HEK293T (cell line): ENCODE measurements around the gene RHEX.

ENCODE experiments used
- CTCF ChIA-PET: fragments of 350-600 bp; formaldehyde crosslinking; extraction: SDS; loops from one replicate; lab custom pipeline; 2021; ENCODE audit warnings: antibody characterized with exemption, inconsistent platforms; lab: Yijun Ruan, JAX
- POLR2A ChIA-PET: fragments of 350-600 bp; formaldehyde crosslinking; extraction: SDS; loops from one replicate; lab custom pipeline; 2020; ENCODE audit warnings: antibody characterized with exemption, inconsistent platforms; lab: Yijun Ruan, JAX
- DNase-seq: peaks from one replicate; pipeline ENCODE4 v3.0.0; 2012; ENCODE audit warnings: mixed read lengths; ENCODE audit errors: extremely low spot score
- ARNT ChIP-seq: fragments of 450-650 bp; IDR thresholded peaks from 2 replicates; pipeline ENCODE4 v1.6.1; 2017; ENCODE audit warnings: mild to moderate bottlenecking
- BHLHE40 ChIP-seq: fragments of 450-650 bp; IDR thresholded peaks from 2 replicates; pipeline ENCODE4 v1.6.1; 2016; ENCODE audit warnings: mild to moderate bottlenecking, moderate library complexity, borderline replicate concordance
- CTBP1 ChIP-seq: fragments of 450-650 bp; IDR thresholded peaks from 2 replicates; pipeline ENCODE4 v1.6.1; 2016; ENCODE audit warnings: borderline replicate concordance
- ELF4 ChIP-seq: fragments of 450-650 bp; IDR thresholded peaks from 2 replicates; pipeline ENCODE4 v1.6.1; 2017; ENCODE audit warnings: antibody characterized with exemption
- FOXA1 ChIP-seq: fragments of 450-650 bp; IDR thresholded peaks from 2 replicates; pipeline ENCODE4 v1.6.1; 2016; ENCODE audit warnings: mild to moderate bottlenecking
- FOXK2 ChIP-seq: fragments of 450-650 bp; IDR thresholded peaks from 2 replicates; pipeline ENCODE4 v1.6.1; 2016; ENCODE audit warnings: mild to moderate bottlenecking
- FOXM1 ChIP-seq: fragments of 450-650 bp; IDR thresholded peaks from 2 replicates; pipeline ENCODE4 v1.6.1; 2017; ENCODE audit warnings: mild to moderate bottlenecking, borderline replicate concordance
- HDGF ChIP-seq: fragments of 450-650 bp; IDR thresholded peaks from 2 replicates; pipeline ENCODE4 v1.6.1; 2017; ENCODE audit warnings: antibody characterized with exemption, borderline replicate concordance
- L3MBTL2 ChIP-seq: fragments of 450-650 bp; conservative IDR thresholded peaks from 2 replicates; pipeline ENCODE4 v1.6.1; 2016; ENCODE audit warnings: mild to moderate bottlenecking
- LEF1 ChIP-seq: fragments of 450-650 bp; IDR thresholded peaks from 2 replicates; pipeline ENCODE4 v1.6.1; 2017; ENCODE audit warnings: mild to moderate bottlenecking, borderline replicate concordance
- NFRKB ChIP-seq: fragments of 450-650 bp; IDR thresholded peaks from 2 replicates; pipeline ENCODE4 v1.6.1; 2016; ENCODE audit warnings: mild to moderate bottlenecking, moderate library complexity
- SP1 ChIP-seq: fragments of 450-650 bp; IDR thresholded peaks from 2 replicates; pipeline ENCODE4 v1.6.1; 2017
- SUZ12 ChIP-seq: fragments of 450-650 bp; IDR thresholded peaks from 2 replicates; pipeline ENCODE4 v1.6.1; 2016; ENCODE audit warnings: mild to moderate bottlenecking
- TARDBP ChIP-seq: fragments of 450-650 bp; IDR thresholded peaks from 2 replicates; pipeline ENCODE4 v1.6.1; 2016
- ZNF384 ChIP-seq: fragments of 450-650 bp; IDR thresholded peaks from 2 replicates; pipeline ENCODE4 v1.6.1; 2016
- TF ChIP-seq, protein P1 (sequence below): fragments of 450-650 bp; IDR thresholded peaks from 2 replicates; pipeline ENCODE4 v1.6.1; 2016

Gene RHEX

DNA sequence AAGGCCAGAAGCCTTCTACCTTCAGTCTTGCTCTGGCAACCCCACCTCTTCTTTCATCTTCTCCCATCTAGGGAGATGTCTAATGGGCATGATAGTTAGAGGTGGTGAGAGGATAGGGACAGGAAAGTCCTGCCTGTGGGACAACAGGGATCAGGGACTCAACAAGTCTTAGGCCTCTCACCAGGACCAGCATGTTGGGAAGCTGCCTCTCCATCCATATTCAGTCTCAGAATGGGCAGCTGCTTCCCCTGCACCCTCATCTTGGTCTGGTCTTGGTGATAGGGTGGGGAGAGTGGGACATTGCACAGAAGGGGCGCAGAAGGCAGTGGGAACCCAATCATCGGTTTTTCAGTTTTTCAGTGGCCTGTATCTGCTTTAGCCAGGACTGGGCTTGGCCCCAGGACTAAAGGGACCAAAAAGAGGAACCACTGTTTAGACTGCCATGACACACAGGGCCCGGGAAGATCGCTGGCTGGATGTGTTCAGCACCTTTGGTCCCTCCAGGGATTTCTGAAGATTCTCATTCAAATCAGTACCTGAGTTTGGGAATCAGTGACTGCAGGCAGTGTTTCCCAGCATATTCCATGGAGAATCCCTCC lies 12.7 kb downstream of the RHEX start:
- no peak for TF ChIP-seq SUZ12
- no peak for TF ChIP-seq BHLHE40
- TF ChIP-seq LEF1 = no peak
- no peak for TF ChIP-seq ELF4
- no peak for TF ChIP-seq CTBP1
- TF ChIP-seq FOXM1 = no peak
- TF ChIP-seq FOXA1 = no peak
- TF ChIP-seq, protein P1, sequence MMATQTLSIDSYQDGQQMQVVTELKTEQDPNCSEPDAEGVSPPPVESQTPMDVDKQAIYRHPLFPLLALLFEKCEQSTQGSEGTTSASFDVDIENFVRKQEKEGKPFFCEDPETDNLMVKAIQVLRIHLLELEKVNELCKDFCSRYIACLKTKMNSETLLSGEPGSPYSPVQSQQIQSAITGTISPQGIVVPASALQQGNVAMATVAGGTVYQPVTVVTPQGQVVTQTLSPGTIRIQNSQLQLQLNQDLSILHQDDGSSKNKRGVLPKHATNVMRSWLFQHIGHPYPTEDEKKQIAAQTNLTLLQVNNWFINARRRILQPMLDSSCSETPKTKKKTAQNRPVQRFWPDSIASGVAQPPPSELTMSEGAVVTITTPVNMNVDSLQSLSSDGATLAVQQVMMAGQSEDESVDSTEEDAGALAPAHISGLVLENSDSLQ = no peak
- no peak for TF ChIP-seq FOXK2
- no peak for TF ChIP-seq ARNT
- no peak for DNase-seq
- ChIA-PET CTCF (no interaction called here), POLR2A (no interaction called here)

DNA sequence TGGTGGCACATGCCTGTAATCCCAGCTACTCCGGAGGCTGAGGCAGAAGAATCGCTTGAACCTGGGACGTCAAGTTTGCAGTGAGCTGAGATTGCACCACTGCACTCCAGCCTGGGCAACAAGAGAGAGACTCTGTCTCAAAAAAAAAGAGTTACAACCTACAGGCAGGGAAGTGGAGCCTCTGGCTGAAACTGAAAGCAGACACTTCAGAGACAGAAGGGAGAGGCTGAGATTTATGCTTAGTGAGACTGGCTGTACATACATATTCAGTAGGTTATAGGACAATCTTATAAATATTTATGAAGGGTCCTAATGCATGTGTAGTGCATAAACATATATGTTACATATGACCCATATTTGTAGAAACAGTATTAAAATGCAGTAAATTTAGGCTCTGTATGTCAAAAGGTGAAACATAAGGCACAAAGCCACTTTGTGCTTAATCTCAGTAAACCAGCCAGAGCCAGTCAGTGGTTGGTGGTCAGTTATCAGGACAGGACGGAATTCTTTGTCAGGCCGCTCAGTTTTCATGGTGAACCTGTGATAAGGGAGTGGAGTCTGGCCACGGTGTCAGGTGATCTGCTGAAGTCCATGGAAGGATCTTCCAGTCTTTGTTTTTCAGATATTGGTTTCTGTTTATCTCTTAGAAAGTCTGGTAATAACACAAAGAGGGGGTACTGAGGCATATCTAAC lies 13.7 kb downstream of the RHEX start:
- CTCF ChIA-PET = no interaction called here
- DNase-seq = no peak
- POLR2A ChIA-PET = no interaction called here
- TF ChIP-seq CTBP1 (no peak), BHLHE40 (no peak), ARNT (no peak), HDGF (no peak), FOXM1 (no peak), LEF1 (no peak), L3MBTL2 (no peak), ZNF384 (no peak), NFRKB (no peak), TARDBP (no peak), SUZ12 (no peak), ELF4 (no peak), SP1 (no peak), FOXK2 (no peak), FOXA1 (no peak)
- TF ChIP-seq, protein P1 = no peak

DNA sequence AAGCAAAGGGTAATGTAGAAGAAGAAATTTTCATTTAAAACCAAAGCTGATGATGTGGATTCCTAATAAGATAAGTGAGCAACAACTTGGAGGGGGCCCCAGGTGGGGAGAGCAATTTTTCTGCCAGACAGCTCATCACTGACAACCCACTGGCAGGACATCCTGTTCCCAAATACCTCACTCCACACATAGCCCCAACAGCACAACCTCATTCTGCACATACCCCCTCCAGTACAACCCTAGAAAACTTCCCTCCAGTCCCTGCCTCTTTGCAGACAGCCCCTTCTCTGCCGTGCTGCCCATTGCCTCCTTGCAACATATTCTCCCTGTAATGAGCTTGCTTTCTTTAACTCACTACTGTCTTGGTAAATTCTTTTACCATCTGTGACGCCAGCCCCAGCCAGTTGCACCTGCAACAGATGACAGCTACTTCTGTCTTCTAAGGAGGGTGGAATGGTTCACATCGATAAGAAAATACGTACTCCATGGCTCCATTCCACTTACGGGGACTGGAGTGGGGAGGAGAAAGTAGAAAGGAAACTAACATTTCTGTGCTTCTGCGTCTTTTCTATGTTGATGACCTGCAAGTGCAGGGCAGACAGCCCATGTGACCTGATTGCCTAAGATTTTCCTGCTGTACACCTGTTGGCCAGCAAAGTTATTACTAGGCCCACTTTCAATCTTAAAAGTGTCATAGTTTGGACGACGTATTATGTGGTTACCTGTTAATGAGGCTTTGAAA lies 14.7 kb downstream of the RHEX start:
- CTCF ChIA-PET = no interaction called here
- POLR2A ChIA-PET = no interaction called here
- no peak for DNase-seq

DNA sequence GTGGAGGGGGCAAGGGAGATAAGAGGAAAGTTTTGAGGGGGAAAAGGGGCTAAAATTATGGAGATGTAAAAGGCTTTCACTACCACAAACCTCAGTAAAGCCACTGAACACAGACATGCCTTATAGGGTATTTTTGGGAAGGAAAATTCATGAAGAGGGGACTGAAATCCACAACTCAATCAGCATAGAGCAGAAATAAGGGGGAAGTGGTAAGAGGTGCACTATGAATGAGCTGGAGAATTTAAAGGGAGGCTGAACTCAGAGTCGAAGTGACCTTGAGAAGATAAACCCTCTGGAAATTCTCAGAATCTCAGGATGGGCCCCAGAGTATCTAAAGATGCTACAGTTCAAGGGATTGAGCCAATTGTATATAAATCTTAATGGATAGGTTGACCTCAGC lies 15.3 kb downstream of the RHEX start:
- no peak for DNase-seq
- POLR2A ChIA-PET = no interaction called here
- TF ChIP-seq BHLHE40 = no peak
- no peak for TF ChIP-seq L3MBTL2
- TF ChIP-seq, protein P1 = no peak
- CTCF ChIA-PET = no interaction called here

More for the DNA sequence above, 14.7 kb downstream of the RHEX start:
- TF ChIP-seq FOXK2 = no peak
- no peak for TF ChIP-seq SP1
- no peak for TF ChIP-seq BHLHE40
- no peak for TF ChIP-seq NFRKB
- TF ChIP-seq ARNT = no peak
- no peak for TF ChIP-seq FOXM1
- TF ChIP-seq L3MBTL2 = no peak
- TF ChIP-seq ELF4 = no peak
- TF ChIP-seq LEF1 = no peak
- TF ChIP-seq, protein P1 = no peak
- TF ChIP-seq FOXA1 = no peak
- no peak for TF ChIP-seq TARDBP
- TF ChIP-seq ZNF384 = no peak
- no peak for TF ChIP-seq CTBP1
- no peak for TF ChIP-seq SUZ12
- no peak for TF ChIP-seq HDGF

DNA sequence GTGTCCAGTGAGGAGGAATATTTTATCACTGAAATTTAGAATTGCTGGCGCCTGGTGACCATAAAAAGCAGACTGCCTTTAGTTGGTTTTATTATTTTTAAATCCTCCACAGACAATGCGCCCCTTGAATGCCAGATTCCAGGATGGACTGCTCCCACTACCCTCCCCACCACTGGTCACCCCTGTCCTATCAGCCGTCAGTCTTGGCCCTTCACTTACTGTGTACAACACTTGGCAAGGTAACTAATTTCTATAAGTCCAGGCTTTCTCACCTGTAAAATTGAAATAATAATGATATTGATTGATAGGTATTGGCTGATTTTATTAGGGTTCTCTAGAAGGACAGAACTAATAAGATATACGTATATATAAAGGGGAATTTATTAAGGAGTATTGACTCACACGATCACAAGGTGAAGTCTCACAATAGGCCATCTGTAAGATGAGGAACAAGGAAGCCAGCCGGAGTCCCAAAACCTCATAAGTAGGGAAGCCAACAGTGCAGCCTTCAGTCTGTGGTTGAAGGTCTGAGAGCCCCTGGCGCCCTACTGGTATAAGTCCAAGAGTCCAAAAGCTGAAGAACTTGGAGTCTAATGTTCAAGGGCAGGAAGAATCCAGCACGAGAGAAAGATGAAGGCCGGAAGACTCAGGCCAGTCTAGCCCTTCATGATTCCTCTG lies 17.8 kb downstream of the RHEX start:
- ChIA-PET CTCF (no interaction called here), POLR2A (no interaction called here)
- DNase-seq = no peak

More for the DNA sequence above, 17.8 kb downstream of the RHEX start:
- TF ChIP-seq SP1 = no peak
